GM13976 (cell line): Measurements from ENCODE around the gene FAAP20.

Experiments
- DNase-seq: peaks from one replicate; pipeline ENCODE4 v3.0.0; 2012; ENCODE audit warnings: low spot score
- in situ Hi-C: fragments of 300-500 bp; cut with MboI; formaldehyde crosslinking; loops from one replicate; pipeline ENCODE4 v1.12.0; 2022; ENCODE audit warnings: low sequenced_read_pairs, mixed read lengths, inconsistent platforms; ENCODE audit not compliant: unreplicated experiment
- TF ChIP-seq, protein P1 (sequence below): IDR thresholded peaks from 2 replicates; pipeline ENCODE4 v1.5.1; 2012; ENCODE audit warnings: borderline replicate concordance, mild to moderate bottlenecking; ENCODE audit not compliant: insufficient read depth; ENCODE audit errors: extremely low read depth, missing control alignments, control extremely low read depth

Gene FAAP20

GRCh38 chr1:2193514-2194281 lies 874 bp downstream of the FAAP20 start:
- TF ChIP-seq, protein P1, sequence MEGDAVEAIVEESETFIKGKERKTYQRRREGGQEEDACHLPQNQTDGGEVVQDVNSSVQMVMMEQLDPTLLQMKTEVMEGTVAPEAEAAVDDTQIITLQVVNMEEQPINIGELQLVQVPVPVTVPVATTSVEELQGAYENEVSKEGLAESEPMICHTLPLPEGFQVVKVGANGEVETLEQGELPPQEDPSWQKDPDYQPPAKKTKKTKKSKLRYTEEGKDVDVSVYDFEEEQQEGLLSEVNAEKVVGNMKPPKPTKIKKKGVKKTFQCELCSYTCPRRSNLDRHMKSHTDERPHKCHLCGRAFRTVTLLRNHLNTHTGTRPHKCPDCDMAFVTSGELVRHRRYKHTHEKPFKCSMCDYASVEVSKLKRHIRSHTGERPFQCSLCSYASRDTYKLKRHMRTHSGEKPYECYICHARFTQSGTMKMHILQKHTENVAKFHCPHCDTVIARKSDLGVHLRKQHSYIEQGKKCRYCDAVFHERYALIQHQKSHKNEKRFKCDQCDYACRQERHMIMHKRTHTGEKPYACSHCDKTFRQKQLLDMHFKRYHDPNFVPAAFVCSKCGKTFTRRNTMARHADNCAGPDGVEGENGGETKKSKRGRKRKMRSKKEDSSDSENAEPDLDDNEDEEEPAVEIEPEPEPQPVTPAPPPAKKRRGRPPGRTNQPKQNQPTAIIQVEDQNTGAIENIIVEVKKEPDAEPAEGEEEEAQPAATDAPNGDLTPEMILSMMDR, result no peak
- in situ Hi-C loops, result loop anchor here (5.0 kb wide), 1 partner anchor 184 kb away; no protein-coding TSS in a partner anchor
- DNase-seq, result no peak

GRCh38 chr1:2192031-2192995 lies 2.3 kb downstream of the FAAP20 start:
- TF ChIP-seq, protein P1, result no peak
- in situ Hi-C loops, result loop anchor here (5.0 kb wide), 1 partner anchor 185 kb away; no protein-coding TSS in a partner anchor
- no peak for DNase-seq

DNA sequence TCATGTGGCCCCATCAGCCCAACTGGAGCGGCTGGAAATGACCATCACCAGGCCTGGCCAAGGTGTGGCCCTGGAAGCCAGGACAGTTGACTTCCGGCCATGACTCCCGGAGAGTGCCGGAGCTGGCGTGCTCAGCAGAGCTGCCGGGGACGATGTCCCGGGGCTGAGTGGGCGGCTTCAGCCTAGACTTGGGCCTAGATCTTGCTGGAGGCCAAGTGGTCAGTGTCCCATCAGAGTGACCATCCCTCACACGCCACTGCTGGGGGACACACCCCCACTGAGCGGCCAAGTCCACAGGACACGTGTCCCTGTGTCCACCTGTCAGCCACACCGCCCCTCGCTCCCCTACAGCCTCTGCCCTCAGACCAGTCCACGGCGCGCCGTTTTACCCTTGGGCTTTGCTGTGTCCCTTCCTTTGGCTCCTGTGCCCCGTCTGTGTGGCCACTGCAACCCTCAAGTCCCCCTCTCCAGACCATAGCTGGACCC lies 4.0 kb downstream of the FAAP20 start:
- DNase-seq, result no peak
- TF ChIP-seq, protein P1, result no peak
- in situ Hi-C loops, result loop anchor here (5.0 kb wide), 1 partner anchor 187 kb away; no protein-coding TSS in a partner anchor

DNA sequence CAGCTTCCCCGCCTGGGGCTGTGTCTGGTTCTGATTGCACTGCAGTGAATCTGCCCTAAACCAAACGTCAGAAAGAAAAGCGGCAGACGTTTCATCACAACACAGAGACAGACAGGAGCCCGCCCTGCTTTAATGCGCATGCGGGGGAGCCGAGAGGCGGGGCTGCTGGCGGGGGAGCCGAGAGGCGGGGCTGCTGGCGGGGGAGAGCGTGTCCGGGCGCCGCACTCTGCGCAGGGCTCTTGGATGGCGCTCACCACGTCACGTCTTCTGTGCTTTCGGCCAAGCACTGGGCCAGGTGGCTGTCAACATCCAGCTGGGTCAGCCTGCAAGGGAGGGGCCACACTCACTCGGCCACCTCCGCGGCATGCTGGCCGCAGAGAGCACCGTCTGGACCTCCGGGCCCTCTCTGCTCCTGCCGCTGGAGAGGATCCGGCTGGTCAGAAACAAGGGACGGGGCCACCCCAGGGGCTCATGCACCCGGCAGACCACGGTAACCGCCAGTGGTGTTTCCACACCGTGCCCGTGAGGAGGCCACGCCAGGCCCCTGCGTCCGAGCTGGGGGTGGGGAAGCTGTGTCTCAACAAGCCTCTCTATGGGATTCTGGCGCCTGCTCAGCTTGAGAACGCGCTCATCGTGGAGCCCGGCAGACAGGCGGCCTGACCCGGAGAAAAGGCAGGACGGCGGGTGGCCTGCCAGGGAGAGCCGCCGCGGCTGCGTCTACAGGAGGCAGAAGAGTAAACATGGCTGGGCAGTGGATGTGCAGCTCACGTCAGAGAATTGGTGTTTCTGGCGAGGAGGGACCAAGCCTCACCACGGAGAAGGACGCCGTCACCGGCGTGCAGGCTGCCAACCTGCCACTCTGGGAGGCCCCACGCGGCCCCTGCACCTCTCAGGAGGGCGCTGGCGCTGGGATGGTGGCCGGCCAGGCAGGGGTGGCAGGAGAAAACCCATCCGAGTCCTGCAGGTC lies 4.8 kb downstream of the FAAP20 start:
- in situ Hi-C loops, result loop anchor here (5.0 kb wide), 1 partner anchor 188 kb away; no protein-coding TSS in a partner anchor
- TF ChIP-seq, protein P1, result no peak
- DNase-seq, result peak; percentile 93

DNA sequence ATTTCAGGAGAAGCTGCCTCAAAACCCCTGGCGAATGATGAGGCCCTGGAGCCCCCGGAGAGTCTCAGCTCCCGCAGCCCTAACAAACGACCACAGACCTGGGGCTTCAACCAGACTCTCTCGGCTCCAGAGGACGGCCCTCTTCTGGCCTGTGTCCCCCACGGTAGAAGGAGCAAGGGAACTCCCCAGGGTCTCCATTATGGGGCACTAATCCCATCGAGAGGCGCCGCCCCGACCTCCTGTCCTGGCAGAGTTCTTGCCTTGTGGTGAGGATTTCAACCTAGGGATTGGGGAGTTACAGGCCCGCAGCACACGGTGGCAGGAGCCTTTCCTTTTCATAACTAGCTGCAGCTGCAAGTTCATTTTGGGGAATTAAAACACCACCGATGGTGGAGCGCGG lies 6.2 kb downstream of the FAAP20 start:
- DNase-seq, result no peak
- in situ Hi-C loops, result no loop called here
- TF ChIP-seq, protein P1, result no peak
